ENCODE results near the gene NR2F6.
A peak's percentile ranks its signal among the peaks of the same experiment; 100 is the strongest.

Gene NR2F6

GRCh38 chr19:17263712-17264640, 18.3 kb upstream of the NR2F6 start:
- DNase-seq (ENCODE audit: low spot score): no peak

GRCh38 chr19:17262557-17262956, 16.8 kb upstream of the NR2F6 start:
- no peak for DNase-seq (ENCODE audit: low spot score)

DNA sequence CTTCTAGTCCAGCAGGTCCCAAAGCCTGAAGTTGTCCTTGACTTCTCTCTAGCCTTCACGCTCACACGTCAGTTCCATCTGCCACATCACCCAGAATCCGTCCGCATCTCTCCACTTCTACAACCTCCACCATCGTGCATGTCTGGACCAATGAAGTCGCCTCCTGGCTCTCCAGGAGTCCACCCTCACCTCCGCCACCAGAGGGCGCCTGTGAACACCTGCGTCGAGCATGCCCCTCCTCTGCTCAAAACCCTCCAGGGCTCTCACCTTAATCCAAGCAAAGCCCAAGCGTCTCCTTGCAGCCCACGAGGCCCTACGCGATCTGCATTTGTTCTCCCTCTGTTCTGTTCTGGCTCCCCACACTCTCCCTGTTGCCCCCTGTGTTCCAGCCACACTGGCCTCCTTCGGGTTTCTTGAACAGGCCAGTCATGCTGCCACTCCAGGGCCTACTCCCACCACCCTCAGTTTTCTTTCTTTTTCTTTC, 15.2 kb upstream of the NR2F6 start:
- DNase-seq (ENCODE audit: low spot score): peak; percentile 90

DNA sequence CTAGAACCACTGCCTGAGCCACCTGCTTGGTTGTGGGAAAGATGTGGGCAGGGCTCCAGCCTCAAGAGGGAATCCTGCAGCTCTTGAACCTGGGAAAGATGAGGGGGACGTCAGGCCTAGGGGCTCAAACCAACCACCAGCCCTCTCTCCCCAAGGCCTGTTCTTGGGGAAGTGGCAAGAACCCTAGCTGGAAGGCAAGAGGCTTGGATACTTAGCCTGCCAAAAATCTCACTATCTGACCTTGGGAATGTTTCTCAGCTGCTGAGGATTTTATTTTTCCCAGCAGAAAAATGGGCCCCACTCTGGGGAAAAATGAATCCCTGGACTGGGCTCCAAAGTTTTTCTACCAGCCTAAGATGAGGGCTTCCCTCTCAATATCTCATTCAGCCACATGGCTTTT, 14.2 kb upstream of the NR2F6 start:
- DNase-seq (ENCODE audit: low spot score): no peak

GRCh38 chr19:17259118-17259780, 13.5 kb upstream of the NR2F6 start:
- no peak for DNase-seq (ENCODE audit: low spot score)

DNA sequence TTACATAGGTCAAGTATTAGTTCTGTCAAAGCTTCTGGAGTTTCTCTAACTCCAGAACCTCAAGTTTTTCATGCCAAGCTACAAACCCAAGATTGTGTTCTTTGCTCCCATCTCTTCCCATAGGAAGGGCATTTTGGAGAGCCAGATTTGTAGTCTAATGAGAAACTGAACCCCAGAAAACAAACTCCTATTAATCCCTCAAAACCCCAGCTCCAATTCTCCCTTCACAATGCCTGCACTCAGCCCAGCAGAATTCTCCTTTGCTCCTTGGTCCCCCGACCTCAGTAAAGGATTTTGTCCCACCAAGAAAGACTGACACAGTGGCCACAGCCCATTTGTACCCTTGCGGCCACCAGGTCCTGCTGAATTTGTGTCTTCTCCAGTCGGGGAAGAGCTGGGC, 10.4 kb upstream of the NR2F6 start:
- DNase-seq (ENCODE audit: low spot score): no peak

DNA sequence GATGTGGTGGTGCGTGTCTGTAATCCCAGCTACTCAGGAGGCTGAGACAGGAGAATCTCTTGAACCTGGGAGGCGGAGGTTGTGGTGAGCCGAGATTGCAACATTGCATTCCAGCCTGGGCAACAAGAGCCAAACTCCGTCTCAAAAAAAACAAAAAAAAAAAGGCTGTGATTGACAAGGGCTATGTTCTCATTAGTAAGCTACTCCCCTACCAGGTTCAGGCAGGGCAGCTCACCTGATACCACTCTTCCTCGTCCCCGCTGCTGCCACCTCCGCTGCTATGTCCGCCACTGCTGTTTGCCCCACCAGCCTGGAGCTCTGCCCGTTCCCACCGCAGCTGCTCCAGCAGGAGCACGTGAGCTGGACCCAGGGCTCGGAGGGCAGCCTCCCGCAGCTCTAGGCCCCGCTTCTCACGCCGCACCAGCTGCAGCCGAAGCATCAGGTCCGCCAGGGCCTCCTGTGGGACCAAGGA, 9.5 kb upstream of the NR2F6 start:
- DNase-seq (ENCODE audit: low spot score): no peak

DNA sequence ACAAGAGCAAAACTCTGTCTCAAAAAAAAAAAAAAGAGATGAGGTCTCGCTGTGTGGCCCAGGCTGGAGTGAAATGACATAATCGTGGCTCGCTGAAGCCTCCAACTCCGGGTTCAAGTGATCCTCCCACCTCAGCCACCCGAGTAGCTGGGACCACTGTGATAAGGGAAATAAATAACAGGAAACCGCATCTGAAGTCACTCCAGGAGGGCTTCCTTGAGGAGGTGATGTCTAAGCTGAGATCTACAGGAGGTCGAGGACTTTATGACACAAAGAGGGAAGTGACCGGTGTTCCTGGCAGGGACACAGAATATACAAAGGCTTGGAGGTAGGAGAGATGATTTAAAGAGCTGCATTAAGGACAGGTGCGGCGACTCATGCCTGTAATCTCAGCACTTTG, 8.9 kb upstream of the NR2F6 start:
- no peak for DNase-seq (ENCODE audit: low spot score)

DNA sequence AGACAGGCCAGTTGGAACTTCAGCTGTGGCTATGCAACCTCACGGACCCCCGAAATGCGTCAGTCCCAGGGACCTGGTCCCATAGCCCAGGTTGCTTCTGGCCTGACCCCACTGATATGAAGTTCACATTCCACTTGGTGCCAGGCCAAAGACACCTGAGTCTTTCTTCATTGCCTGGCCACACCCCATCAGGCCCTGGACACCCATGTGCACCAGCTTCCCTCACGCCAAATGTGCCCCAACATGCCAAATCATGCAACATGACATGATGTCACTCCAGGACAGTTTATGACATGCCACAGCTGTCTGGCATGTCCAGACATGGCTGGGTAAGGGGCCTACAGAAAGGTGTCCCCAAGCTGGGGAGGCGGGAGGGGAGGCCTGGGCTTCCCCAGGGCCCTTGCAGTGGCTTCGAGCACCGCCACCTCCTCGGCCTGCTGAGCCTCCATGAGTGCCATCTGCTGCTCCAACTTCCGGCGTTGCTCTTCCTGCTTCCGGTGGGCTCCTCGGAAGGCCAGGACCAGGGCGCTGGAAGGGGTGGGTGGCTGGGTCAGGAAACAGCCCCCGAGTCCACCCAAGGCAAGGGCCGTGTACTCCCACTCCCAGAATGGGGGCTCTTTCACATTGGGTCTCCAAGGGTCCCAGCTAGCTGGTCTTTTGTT, 4.3 kb upstream of the NR2F6 start:
- DNase-seq (ENCODE audit: low spot score): no peak

DNA sequence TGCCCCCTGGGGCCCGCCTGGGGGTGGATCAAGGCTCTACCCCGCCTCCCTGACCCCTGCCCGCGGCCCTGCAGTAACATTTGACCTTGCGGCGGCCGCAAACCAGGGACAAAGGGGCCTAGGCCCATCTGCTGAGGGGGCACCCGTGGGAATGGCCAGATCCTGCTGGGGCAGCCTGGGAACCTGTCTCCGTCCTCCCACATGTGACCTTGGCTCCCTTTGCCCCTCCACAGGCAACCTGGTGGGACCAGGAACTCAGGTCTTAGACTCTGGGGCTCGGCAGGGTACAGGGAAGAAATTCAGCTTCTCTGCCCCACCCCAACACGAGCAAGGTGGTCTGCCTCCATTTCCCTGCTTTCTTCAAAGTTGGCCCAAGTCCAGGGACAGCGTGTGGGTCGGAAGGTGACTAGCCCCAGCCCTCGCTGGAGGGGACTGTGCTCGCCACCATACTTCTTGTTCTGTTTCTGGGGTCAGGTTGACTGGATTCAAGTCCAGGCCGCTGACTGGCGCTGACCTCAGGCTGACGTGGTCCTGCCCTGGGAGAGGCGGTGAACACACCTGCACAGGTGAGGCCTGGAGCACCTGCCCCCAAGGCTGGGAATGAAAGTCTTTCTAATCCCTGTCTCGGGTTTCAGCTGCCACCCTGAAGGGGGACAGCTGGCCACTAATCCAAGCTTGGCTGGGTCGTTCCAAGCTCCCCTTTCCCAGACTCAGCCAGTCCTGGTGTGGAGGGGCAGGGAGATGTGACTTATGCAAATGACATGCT, 2.5 kb upstream of the NR2F6 start:
- DNase-seq (ENCODE audit: low spot score): no peak

DNA sequence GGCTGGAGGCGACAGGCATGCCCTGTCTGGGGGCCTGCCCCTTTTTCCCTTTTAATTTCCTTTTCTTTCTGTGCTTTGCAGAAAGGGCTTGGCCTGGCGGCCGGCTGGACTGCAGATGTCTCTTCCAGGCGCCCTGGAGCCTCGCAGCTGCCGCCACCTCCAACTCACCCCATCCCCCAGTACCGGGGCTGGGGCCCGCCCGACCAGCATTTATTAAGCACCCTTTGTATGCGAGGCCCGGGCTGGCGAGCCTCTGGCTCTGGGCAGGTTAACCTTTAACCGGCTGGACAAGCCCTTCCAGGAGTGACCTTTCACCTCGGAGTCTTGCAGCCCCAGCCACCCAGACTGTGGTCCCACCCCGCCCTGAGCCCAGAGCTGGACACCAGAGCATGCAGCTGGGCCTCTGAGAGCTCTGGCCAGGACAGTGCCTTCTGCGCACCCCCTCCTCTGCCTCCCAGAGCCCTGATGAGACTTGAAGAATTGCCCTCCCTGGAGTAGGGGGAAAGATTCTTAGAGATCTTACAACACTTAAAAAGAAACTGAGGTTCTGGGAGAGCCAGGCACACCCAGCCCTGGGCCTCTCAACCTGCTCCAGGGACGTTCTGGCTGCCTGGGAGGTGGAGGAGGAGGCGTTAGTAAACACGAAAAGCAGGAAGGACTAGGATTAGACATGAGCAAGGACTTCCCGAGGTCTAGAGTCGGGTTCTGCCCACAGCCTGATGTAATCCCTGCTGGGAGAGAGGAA, 1.1 kb upstream of the NR2F6 start:
- no peak for DNase-seq (ENCODE audit: low spot score)

GRCh38 chr19:17244618-17245534, 843 bp downstream of the NR2F6 start:
- no peak for DNase-seq (ENCODE audit: low spot score)

DNA sequence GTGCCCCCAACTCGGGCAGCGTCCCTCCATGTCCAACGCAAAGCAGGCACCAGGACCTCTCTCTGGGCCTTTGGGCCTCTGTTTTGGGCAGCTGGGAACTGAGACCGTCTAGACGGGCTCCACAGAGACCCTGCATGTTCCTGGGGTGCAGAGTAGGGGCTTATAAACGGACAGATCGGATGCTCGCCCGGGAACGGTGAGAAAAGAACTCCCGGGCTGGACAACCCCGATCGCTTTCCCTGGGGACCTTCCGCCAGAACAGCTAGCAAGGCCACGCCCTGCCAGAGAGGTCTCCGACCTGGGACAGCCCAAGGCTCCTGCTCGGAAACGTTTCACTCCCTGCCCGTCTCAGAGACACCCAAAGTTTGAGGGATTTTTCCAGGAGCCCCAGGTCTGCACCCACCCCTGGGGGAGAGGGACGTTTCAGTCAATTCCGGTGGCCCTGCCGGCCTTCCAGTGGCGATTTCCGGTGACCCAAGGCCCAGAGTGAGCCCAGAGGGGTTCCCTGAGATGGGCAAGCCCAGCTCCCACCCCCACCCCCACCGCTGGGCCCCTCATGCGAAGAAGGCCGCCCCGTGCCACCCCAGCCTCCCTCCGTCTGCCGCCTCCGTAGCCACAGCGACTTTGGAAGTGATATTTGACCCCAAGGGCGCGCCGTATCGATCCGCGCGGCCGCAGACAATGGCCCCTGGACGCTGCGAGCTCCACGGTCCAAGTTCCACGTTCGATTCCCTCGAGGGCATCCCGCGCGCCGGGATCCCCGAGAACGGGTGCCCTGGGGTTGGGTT, 1.7 kb downstream of the NR2F6 start:
- DNase-seq (ENCODE audit: low spot score): peak; percentile 78

DNA sequence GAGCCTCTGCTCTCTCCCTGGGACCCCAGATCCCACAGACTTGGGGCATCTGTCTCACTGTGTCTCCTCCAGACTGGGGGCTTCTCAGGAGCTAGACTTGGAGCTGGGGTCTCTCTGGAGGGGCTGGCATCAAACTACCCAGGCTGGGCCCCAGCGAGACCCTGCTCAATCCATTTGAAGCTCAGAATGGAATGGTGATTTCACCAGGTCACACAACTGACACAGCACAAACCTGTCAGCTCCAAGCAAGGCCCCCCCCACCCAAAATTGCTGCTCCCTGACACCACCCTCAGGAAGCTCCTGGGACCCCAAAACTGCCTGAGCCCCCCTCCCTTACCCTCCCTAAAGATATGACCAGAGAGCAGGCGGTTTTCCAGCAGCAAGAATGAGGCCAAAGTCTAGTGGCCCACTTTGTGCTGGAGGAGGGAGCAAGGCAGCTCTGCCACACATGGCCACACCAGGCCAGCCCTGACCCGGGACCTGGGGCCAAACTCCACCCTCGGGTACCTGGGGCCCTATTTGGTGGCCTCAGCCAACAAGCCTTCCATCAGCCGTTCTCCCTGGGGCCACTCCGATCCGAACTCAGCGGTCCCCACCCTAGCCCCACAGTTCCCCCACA, 2.4 kb downstream of the NR2F6 start:
- no peak for DNase-seq (ENCODE audit: low spot score)

- no peak for DNase-seq (ENCODE audit: low spot score)
These were observed 3.1 kb downstream of the NR2F6 start for GRCh38 chr19:17242431-17243208.

DNA sequence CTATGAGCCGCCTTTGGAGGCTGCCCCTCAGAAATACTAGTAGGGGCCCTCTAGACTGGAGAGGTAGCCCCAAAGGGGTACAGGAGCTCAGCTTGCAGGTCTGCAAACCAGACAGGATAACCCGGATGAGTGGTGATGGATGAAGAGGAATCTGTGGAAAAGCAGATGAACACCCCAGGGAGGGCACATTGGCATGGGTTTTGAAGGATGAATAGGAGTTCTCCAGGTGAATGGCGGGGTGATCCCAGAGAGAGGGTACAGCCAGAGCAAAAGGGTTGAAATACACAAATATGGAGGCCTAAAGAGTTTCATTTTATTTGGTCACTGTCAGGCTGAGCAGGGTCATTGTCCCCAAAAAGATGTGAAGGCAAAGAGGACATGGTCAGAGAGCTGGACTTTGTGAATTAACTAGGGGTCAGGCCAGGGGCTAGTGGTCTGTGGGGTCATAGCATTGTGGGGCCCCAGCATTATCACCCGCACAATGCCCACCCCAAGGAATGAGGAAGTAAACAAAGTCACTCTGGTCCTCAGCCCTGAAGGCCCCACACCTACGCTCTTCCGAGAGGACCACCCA, 4.8 kb downstream of the NR2F6 start:
- DNase-seq (ENCODE audit: low spot score): no peak

GRCh38 chr19:17240062-17240752, 5.5 kb downstream of the NR2F6 start:
- DNase-seq (ENCODE audit: low spot score): no peak
